HG03280 (cell line): ENCODE data around the gene ENPP1.
"Not testable (repeated sequence)": the region's sequence is repeated elsewhere in the genome, so short reads cannot be mapped to it uniquely, and the experiment has no call there.

ENCODE experiments used
- ATAC-seq: cut with Tn5 transposase; IDR thresholded peaks from one replicate; pipeline ENCODE4 v1.9.1; 2021; ENCODE audit warnings: mild to moderate bottlenecking, moderate library complexity; ENCODE audit not compliant: unreplicated experiment

Gene ENPP1

GRCh38 chr6:131828080-131828479 lies 20.3 kb downstream of the ENPP1 start:
- ATAC-seq, result no peak

- no peak for ATAC-seq
These were observed 21.1 kb downstream of the ENPP1 start for GRCh38 chr6:131828951-131829350.

- no peak for ATAC-seq
These were observed 23.6 kb downstream of the ENPP1 start for GRCh38 chr6:131831392-131831791.

GRCh38 chr6:131831886-131832285 lies 24.1 kb downstream of the ENPP1 start:
- ATAC-seq, result no peak

GRCh38 chr6:131832363-131832762 lies 24.5 kb downstream of the ENPP1 start:
- no peak for ATAC-seq

GRCh38 chr6:131838051-131838450 lies 30.2 kb downstream of the ENPP1 start:
- no peak for ATAC-seq

- no peak for ATAC-seq
These were observed 31.6 kb downstream of the ENPP1 start for GRCh38 chr6:131839388-131839787.

GRCh38 chr6:131840441-131840840 lies 32.6 kb downstream of the ENPP1 start:
- no peak for ATAC-seq

- no peak for ATAC-seq
These were observed 33.2 kb downstream of the ENPP1 start for GRCh38 chr6:131840936-131841583.

- no peak for ATAC-seq
These were observed 35.9 kb downstream of the ENPP1 start for GRCh38 chr6:131843768-131844167.

GRCh38 chr6:131844243-131844841 lies 36.5 kb downstream of the ENPP1 start:
- ATAC-seq, result no peak

GRCh38 chr6:131846023-131846663 lies 38.3 kb downstream of the ENPP1 start:
- no peak for ATAC-seq

- no peak for ATAC-seq
These were observed 39.1 kb downstream of the ENPP1 start for GRCh38 chr6:131846905-131847304.

GRCh38 chr6:131849799-131850198 lies 42.0 kb downstream of the ENPP1 start:
- ATAC-seq, result no peak

- no peak for ATAC-seq
These were observed 43.4 kb downstream of the ENPP1 start for GRCh38 chr6:131851049-131851769.

- ATAC-seq, result no peak
These were observed 44.4 kb downstream of the ENPP1 start for GRCh38 chr6:131852200-131852599.

- ATAC-seq, result no peak
These were observed 47.0 kb downstream of the ENPP1 start for GRCh38 chr6:131854803-131855202.

GRCh38 chr6:131858765-131859415 lies 51.1 kb downstream of the ENPP1 start:
- ATAC-seq, result no peak

GRCh38 chr6:131859658-131860057 lies 51.8 kb downstream of the ENPP1 start:
- ATAC-seq, result not testable (repeated sequence)

- no peak for ATAC-seq
These were observed 53.6 kb downstream of the ENPP1 start for GRCh38 chr6:131861381-131861780.

- ATAC-seq, result no peak
These were observed 54.7 kb downstream of the ENPP1 start for GRCh38 chr6:131862476-131862875.
